HG02623 (cell line): ENCODE data around the gene GJD4.

Experiments
- ATAC-seq: cut with Tn5 transposase; IDR thresholded peaks from one replicate; pipeline ENCODE4 v1.9.1; 2021; ENCODE audit warnings: moderate library complexity; ENCODE audit not compliant: unreplicated experiment

The GJD4 gene

DNA sequence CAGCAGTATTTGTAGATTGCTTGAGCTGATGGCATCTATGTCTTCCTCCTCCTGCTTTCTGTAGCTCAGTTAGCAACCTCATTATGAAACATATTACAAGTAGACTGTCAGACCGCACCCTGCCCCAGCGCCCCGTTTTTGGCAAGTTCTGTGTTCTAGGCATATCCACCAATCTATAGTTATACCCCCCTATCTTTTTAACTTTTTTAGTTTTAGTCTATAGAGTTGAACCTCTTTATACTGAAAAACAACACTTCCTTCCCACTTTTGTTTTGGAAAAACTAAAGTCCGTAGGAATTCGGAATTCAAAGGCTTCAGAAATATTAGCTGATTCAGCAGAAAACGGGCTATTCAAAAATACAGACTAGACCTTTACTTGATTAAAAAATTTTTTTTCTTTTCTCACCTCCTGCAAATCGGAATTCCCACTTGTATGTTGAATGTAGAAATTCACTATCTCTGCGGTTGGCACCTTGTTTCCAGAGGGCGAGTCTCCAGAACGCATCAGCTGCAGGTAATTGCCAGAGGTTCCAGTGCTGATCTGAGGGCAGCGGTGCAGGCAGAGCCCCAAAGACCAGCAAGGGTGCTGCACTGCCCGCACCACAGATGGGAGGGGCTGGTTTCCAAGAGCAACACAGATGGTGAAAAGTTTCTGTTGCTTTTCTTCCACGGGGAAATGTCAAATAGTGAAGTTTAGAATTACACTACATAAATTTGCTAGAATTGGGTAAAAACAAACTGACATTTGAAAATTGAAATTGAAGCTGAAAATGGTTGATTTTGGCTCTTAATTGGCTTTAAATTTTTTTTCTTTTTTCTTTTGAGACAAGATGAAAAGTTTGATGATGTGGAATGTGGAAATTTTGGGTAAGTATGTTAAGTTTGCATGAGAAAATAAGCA lies 39.2 kb downstream of the GJD4 start:
- no peak for ATAC-seq

DNA sequence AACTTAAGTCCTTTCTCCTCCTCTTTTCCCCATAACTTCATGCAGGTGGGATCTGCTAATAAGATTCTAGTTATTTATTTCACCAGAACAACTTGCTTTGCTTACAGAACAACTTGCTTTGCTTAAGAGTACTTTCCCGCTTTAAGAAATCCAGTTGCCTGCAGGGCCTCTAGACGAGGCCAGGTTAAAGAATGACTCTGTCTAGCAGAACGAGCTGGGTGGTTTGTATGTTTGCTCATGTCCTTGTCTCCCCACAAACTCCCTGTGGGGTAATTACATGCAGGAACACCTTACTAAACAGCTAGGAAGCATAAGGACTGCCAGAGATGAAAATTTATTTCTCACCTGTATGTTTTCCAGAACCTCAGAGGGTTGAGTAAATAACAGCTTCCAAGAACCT lies 45.8 kb downstream of the GJD4 start:
- no peak for ATAC-seq

DNA sequence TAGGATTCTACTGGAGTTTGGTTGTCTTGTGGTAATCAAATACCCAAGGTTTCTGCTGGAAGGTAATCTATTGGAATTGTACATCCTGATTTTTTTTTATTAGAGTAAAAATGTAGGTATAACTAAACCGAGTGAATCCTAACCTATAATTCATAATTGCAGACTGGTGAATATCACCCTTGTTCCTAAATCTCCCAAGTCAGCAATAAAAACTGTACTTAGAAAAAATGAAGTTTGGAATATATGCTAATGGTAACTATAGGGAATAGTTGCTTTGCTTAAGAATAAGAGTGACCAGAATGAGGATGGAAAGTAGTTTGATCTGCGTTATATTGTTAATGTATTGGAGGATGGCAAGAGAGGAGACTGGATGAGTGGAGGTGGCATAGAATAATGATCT lies 47.7 kb downstream of the GJD4 start:
- ATAC-seq: no peak

DNA sequence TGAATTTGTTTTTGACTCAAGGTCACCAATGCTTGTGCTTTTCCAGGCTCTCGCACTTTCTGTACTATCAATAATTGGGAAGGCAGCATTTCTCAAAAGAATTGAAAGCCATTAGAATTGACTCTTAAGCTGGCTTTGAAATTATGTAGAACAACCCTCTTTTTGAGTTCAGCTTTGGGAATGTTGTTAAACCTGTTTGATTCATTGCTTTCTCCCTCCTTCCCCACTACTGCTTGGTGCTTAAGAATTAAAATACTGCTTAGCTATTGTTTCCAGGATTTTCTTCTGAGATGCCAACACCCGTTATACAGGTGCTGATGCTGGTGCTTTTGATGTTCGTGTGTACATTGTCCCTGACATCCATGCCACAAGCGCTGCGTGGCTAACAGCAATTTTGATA lies 52.5 kb downstream of the GJD4 start:
- no peak for ATAC-seq
